Measurements from ENCODE around the gene SYT3.

Gene SYT3

DNA sequence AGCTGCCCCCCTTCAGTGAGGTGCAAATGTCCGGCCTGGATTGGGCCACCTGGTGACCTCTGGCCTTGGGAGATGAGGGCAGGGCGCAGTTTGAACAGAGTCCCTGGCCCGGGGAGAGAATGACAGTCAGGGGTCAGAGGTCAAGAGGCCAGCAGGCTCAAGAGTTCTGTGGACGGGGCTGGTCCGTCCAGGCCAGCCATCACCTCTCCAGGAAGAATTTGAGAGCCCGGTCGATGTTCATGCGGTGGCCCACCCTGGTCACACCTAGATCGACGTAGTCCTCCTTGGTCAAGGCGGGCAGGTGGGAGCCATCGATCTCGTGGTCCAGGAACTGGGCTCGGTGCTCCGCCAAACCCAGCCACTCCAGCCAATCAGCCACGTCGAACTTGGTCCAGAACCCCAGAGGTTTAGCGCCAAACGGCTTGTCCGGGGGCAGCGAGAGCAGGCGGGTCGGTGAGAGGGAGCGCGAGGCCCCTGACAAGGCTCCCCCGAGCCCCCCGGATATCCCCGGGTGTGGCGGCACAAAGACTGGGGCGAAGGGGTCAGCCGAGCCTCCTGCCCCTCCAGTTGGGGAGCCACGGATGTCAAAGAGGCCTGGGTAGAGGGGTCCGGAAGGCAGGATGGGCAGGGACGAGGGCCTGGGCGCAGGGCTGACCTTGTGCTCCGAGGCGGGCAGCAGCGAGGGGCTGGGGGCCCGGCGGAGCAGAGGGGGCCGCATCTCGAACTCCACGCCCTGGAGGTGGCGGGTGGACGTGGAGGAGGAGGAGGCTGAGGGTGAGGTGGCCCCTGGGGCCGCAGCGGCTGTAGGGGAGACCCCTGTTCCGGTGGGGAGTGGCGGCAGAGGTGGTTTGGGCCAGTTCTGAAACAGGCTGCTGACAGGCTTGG, 22.3 kb upstream of the SYT3 start:
- no peak for DNase-seq

DNA sequence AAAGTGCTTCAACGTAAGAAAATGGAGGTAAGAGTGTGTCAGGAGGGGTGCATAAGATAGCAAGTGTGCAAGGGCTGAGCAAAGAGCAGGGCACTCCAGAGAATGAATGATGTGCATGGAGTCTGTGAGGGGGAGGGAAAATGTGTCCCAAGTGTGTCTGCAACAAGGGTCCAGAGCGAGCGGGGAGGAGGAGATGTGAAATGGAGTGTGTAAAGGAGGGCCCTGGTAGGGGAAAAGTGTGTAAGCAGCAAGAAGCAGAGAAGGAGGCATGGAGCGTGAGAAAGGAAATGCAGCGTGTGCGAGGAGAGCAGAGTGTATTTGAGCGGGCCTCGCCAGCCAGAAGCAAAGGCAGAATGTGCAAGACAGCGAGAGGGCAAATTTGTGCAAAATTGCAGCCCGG, 21.3 kb upstream of the SYT3 start:
- no peak for DNase-seq

DNA sequence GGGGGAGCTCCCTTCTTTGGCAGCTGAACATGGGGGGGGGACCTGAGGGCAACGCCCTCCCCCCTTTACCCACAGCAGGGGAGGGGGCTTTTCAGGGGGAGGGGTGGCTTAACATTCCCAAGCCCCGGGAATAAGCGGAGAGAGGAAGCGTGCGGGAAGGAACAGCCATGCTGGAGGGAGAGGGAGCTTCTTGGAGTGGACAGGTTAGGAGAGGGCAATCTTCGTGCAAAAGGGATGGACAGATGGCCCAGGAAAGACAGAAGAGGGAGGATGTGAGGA, 20.3 kb upstream of the SYT3 start:
- no peak for DNase-seq

DNA sequence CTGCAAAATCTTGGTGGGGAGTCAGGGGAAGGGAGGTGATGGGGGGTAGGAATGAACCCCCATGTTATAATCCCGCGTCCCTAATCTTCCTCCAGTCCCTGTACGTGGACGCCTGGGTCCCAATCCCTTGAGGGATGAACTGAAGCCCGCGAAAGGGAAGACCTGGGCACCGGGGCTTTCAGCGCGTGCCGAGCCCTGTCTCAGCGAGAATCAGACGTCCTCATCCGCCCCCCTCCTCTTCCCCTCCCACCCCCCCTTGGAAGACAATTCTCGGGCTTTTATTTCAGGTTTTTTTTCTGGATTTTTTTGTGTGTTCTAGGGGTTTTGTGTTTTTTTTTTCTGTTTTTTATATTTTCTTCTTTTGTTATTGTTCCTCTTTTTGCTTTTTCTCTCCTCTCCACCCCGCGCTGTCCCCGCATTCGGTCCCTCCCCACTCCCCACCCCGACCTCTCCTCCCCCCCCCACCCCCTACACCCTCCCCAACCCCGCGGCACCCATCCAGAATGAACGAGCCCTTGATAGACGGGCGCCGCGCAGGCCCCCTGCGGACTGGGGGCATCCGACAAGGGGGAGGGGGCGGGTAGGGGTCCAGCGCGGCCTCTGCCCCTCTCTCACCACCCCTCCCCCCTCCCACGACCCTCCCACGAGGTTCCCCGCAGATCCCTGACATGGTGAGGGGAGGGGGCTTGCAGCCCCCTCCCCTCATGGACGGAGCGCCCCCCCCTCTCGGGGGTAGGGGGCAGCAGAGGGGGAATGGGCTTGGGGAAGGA, 19.8 kb upstream of the SYT3 start:
- no peak for DNase-seq

DNA sequence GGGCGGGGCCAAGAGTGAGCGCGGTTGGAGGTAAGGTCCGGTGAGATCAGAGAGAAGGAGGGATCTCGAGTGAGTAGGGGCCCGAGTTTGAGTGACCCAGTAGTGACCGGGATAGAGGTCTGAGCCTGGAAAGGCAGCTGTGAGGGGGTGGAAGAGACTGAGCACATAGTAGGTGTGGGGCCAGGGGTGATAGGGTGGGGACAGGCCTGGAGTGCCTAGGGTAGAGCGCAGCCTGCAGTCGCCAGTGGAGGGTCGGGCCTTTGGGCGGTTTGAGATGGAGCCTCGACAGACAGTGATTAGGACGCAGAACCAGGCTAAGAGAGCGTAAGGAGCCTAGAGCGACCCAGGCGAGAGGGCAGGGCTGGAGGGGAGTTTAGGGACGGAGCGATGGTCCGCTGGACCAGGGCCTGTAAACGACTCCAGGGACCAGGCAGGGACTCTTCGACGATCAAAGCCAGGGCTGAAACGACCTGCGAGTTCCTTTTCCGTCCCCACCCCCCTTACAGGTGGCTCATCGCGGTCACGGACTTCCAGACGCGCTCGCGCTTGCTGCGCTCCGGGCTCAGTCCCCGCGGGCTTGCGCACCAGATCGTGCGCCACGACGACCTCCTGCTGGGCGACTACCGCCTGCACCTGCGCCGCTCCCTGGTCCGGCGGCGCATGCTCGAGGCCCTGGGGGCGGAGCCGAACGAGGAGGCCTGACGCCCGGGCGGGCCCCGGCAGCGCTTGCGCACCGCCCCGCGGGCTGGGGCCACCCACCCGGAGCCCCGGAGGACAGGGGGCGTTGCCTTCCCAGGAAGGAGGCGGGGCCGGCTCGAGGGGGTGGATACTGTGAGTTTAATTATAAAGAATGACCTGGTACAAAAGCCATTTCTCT, 19.0 kb upstream of the SYT3 start:
- peak; percentile 83 for DNase-seq

DNA sequence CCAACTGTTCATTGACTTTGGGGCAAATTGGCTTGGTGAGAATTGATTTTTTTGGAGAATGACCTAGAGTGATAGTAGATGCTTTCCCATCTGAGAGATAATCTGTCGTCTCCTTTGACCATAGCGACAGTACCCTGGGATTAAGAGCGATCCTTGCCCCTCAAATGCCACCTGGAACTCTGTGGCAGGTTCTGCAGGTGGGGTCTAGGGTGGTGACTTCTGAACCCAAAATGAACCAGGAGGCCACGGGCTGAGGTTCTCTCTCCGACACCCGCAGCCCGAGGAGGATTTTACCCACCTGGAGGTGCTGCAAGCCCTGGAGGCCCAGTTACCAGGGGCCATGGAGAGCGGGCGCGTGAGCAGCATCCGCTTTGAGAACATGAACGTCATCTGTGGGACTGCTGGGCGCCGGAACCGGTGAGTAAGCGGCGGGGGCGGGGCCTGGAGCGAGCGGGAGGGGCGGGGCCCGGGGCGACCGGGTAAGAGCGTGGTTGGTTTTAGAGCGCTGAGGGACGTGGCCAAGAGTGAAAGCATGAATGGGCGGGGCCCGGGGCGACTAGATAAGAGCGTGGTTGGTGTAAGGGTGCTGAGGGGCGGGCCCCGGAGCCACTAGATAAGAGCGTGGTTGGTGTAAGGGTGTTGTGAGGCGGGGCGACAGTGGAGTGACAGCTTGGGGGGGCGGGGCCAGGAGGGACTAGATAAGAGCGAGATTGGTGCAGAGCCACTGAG, 18.2 kb upstream of the SYT3 start:
- peak; percentile 96 for DNase-seq

DNA sequence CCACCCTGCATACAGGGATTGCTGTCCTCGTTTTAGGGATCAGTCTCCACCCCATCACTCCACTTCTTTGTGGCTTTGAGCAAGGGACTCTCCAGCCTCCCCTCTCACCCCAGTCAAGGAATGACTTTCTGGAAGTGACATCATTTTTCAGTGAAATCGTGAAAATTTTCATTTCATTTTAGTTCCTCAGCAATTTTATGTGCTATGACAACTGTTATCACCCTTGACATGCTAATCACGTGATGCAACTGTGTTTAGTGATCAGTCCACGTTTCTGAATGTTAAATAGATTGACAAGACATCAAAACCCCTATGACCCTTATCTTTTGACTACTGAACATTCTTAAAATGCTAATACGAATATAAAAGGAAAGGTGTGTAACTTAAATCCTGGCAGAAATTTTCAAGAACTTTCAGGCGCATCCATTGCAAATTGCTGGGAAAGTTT, 17.6 kb upstream of the SYT3 start:
- DNase-seq: no peak

DNA sequence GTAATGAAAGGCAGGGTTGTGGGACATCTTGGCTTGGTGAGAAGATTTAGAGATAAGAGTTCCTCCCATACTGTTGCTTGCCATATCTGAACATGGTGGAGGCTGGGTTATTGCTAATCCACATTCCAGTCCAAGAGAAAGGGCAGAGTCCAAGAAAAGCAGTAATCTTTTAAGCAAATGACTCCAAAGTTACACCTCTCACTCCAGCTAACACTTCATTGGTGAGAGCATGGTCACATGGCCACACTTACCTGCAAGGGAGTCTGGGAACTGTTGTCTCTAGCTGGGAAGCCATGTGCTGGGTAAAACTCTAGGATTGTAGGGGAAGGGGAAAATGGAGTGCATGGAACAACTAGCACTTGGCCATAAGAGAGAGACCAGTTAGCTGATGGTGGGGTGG, 15.2 kb upstream of the SYT3 start:
- DNase-seq: no peak

DNA sequence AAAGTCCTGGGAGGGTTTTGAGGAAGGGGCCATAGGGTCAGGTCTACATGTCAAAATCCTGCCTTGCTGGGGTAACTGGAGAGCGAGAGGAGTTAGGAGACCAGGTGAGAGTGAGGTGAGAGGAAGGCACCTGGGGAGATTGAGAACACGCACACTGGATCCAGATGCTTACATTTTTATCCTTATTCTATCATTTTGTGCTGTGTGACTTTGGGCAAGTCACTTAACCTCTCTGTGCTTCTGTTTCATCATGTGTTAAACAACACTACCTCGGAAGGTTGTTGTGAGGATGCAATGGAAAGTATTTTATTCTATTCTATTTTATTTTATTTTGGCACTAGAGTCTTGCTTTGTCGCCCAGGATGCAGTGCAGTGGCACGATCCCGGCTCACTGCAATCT, 13.0 kb upstream of the SYT3 start:
- DNase-seq: no peak

DNA sequence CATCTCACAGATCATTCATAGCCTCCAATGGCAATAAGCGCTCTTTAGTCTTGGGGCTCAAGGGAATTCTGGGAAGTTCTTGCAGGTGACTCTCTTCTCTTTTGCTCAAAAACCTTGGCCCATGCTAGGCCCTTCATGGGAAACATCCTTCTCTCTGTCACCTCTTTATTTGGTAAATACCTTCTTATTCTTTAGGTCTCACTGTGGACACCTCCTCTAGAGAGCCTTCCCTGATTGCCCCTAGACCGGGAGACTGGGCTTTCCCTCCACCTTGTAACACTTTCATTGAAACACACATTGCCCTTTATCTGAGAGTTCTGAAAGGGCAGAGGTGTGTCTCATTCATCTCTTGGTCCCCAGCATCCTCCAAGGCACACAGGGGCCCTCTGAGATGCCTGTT, 11.5 kb upstream of the SYT3 start:
- DNase-seq: no peak

DNA sequence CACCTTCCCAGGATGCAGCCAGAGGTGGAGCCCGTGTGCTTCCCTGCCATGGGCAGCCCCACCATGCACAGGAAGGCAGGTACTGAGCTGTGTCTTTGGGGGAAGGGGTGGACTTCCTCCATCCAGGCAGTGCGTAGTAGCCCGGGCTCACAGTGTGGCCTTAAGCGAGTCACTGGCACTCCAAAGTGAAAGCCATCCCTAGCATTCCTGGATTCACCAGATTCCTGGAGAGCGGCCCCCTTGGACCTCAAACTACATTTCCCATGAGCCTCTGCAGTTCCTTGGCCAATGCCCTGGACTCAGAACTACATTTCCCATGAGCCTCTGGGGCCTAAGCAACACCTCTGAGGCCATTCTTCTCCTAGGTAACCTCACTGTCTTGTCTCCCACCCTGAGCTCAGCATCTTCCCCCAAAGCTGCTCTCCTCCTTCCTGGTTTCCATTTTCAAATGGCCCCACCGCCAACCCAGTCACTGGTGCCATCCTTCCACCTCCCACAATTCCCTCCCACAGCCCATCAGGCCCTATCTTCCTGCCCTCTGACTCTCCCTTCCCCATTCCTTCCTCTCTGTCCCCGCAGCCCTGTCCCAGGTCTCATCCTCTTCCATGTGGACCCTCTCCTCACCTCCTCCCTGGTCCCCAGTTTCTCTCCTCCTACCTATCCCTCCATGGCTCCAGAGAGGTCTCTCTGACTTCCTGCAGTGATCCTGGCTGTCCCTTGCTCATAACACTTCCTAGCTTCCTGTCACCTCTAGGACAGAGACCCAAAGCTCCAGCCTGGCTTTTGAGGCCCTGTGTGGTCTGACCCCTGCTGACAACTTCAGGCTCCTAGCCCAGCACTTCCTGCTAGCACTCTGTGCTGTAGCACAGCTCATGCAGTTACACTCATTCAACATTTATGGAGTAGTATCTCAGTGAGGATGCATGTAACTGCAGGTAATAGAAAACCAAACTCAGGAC, 10.0 kb upstream of the SYT3 start, which contains the start of gene C19orf81:
TSS of gene C19orf81 (plus strand) at position 13 of the 959 bp plus-strand sequence. CDS start at position 13, 0 bp downstream.
- no peak for DNase-seq

DNA sequence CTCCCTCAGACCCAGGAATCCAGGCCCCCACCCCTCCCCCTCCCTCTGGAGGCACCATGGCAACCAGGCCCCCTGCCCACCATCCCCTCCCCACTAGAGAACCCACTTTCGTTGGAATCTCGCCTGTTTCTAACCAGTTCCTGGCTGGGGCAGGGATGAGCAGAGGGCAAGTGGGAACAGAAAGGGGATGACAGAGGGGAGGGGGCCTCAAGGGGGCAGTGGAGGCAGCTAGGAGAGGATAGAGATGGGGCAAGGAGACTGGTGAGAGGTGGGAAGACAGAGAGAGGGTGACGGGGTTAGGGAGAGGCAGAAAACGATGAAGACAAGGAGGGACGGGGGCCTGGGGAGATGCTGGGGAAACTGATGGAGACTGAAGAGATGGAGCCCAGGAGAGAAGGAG, 9.0 kb upstream of the SYT3 start:
- DNase-seq: no peak

DNA sequence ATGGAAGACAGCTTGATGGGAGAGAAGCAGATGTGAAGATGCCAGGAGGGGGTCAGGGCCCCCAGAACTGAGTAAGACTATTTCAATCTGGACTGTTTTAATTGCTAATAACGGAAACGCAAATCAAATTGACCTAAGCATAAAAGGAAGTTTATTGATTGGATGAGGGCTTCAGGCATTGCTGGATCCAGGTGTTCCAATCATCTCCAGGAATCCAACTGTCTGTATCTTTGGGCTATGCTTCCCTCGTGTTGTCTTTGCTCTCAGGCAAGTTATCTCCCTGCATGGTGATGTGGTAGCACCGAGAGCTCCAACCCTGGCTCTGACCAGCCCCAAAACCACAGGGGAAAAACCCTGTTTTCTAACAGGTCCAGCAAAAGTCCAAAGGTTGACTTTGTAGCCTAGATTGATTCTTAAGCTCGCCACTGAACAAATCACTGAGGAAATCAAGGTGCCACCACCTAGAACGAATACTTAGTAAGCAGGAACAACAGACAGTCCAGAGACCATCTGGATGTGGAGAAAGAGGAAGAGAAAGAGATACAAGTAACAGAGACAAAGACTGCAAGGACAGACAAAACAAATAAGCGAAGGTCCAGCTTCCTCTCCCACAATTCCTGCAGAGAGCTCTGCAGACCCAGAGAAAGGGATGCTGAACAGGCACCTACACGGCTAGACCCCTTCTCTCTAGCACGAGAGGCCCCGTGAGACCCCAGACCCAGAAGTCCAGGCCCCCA, 8.4 kb upstream of the SYT3 start:
- no peak for DNase-seq

DNA sequence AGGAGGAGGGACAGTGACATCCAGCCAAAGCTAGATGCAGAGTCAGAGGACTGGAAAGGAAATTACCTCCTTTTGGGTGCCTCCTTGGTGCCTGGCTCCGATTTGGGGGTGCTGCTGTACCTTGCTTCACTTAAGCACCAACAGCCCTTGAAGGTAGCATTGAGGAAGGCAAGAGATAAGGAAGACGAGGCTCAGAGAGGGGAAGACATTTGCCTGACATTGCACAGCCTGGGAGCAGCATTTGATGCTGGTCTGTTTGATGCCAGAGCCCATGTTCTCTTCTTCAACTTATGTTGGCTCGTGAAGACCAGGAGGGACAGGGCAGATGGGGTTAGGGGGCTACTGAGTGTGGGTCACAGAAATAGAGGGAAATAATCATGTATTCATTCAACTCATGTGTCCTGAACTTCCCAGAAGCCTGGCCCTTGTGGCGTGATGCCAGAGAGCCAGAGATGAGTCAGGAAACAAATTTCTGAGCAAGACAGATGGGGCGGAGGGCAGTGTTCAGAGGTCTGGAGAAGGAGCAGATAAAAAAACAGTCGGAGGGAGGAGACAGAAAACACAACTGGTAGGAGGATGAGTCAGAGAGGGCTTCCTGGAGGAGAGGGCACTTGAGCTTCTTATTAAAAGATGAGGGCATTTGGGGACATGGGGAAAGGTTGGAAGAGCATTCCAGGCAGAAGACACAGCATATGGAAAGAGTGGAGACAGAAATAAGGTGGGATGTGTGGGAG, 6.6 kb upstream of the SYT3 start:
- no peak for DNase-seq

DNA sequence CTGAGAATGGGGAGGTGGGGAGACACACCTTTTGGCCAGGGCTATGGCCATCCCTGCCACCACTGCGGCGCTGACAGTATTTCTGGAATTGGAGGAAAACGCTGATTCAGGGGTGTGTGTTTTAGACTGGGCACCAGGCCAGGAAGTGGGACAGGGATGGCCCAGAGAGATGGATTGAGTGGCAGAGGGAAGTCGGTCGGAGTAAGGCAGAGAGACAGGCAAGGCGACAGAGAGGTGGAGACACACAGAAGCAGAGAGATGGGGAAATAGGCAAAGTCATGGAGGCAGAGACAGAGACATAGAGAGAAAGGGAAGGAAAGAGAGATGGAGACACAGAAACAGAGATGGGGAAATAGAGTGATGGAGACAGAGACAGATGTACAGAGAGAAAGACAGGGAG, 5.4 kb upstream of the SYT3 start:
- DNase-seq: no peak

DNA sequence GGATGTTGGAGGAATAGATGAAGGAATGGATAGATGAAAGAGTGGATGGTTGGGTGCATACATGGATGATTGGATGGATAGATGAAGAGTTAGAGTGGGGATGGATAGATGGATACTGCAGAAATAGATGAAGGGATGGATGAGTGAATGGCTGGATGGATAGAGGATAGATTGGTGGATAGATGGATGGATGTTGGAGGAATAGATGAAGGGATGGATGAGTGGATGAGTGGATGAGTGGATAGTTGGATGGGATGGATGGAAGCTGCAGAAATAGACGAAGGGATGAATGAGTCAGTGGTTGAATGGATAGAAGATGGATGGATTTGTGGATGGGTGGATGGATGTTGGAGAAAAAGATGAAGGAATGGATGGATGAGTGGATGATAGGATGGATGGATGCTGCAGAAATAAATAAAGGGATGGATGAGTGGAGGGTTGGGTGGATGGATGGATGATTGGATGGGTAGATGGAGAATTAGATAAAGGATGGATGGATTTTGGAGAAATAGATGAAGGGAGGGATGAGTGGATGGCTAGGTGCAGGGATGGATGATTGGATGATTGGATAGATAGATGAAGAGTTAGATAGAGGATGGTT, 4.7 kb upstream of the SYT3 start:
- DNase-seq: no peak

DNA sequence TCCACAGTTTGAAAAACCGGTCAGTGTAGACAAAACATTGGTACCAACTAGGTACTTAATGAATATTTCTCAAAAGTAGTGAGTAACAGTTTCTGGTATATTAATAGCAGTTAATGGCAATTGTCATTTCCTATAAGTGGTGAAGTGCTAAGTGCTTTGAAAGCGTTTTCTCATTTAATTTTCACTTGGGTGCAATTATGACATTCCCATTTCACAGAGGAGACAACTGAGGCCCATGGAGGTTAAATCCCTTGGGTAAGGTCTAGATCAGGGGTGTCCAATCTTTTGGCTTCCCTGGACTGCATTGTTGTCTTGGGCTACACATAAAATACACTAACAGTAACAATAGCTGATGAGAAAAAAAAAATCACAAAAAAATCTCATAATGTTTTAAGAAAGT, 687 bp upstream of the SYT3 start:
- no peak for DNase-seq

DNA sequence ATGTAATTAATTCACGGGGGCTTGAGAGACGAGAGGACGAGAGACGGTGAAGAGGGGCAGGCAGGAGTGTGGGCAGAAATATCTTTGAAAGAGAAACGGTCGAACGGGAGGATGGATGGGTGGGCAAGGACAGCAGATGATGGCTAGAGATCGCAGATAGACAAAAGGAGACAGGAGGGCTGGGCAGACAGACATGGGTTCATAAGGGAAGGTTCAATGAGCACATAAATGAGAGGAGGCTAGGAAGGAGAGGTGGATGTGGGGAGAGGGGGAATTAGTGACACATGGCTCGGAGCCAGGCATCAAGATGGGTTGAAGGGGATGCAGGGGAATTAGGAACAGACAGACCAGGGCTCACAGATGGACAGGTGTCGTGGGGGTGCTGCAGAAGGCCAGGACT, 1.1 kb downstream of the SYT3 start:
- DNase-seq: no peak

DNA sequence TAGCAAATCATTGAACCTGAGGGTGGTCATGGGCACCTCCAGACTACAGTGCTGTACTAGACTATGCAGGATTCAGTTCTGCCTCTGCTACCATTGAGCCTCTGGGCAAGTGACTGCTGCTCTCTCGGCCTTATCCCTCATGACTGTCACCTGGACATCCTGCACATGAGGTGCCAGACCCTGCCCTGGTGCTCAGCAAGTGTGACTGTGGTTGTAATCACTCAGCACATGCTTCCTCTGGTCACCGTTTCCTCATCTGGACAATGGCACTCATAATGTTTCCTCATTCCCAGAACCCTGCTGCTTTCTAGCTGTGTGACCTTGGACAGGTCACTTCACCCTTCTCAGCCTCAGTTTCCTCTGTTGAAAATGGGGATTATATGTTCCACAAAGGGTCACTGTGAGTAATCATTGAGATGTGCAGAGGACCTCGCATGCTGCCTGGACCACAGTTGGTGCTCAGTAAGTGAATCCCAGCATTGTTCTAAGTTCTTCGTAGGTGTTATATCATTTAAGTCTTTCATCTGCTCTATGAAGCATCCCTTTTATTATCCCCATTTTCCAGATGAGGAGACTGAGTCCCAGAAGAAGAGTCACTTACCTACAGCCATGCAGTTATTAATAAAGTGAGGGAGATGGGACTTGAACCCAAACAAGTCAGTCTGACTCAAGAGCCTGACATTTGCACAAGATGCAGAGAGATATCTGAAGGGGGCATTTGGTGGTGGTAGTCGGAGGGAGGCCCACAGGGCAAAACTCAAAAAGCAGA, 3.2 kb downstream of the SYT3 start:
- no peak for DNase-seq
